GM21717 (cell line): ENCODE measurements around the gene PRKN.
A peak's percentile ranks its signal among the peaks of the same experiment; 100 is the strongest.

Source experiments
- ATAC-seq: cut with Tn5 transposase; IDR thresholded peaks from one replicate; pipeline ENCODE4 v1.9.1; 2021; ENCODE audit warnings: mild to moderate bottlenecking, moderate library complexity; ENCODE audit not compliant: unreplicated experiment

Gene PRKN

GRCh38 chr6:161444464-161444863 lies 1283.1 kb downstream of the PRKN start:
- ATAC-seq: no peak

GRCh38 chr6:161443848-161444247 lies 1283.7 kb downstream of the PRKN start:
- no peak for ATAC-seq

DNA sequence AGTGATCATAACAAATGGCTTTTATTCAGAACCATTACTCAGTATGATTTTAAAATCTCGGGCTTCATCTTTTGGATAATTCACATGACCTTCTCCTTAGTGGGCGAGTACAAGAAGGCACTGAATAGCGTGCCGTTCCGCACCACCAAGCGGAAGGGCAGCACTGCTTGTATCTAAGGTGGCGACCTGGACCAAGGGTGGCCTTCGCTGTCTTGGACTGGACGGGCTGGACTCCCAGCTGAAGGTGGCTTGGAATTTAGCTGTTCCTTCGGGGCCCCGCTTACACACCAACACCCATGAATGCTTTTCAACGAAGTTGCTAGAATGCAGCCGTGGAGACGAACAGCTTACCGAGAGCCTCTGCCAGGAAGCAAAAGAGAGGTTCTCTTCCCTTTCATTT lies 1285.1 kb downstream of the PRKN start:
- ATAC-seq: no peak

GRCh38 chr6:161440299-161440698 lies 1287.3 kb downstream of the PRKN start:
- no peak for ATAC-seq

DNA sequence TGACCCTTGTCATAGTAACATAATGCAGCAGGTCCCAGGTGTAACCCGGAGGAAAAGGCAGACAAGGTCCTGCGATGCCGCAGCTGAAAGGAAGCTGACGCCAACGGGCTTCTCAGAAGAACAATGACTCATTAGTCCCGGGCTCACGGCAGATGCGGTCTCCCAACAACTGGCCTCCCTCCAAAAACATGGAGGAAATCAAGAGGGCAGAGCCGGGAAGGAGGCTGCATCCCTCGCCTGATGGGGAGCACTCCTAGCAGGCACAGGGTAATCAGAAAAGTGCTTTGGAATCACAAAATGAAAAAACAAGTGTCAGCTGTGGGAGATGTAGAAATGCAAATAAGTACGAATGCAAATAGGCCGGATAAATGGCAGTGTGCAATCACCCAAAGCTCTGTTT lies 1288.5 kb downstream of the PRKN start:
- ATAC-seq: no peak

DNA sequence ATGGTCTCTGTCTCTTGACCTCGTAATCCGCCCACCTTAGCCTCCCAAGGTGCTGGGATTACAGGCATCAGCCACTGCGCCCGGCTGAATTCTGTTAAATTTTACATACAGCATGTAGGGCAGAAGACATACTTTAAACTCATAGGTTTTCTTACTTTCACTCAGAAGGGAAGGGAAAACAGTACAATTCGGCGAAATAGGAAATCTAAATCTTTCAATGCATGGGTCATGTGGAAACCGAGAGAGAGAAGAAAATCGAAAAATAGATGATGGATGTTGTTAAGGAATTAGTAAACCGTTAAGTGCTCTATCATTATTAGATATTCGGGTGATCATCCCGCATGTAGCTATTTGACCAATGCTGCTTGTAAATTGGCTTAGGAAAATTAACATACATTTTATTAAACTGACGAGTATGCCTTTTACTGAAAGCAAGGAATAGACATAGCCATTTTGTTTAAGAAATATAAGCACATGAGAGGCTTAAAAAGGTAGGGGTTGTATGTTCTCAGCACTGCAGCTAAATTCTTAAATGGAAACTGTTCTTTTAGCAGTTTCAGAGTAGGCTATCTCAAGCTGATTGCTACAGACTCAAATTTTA lies 1289.0 kb downstream of the PRKN start:
- no peak for ATAC-seq

GRCh38 chr6:161437851-161438250 lies 1289.7 kb downstream of the PRKN start:
- ATAC-seq: no peak

DNA sequence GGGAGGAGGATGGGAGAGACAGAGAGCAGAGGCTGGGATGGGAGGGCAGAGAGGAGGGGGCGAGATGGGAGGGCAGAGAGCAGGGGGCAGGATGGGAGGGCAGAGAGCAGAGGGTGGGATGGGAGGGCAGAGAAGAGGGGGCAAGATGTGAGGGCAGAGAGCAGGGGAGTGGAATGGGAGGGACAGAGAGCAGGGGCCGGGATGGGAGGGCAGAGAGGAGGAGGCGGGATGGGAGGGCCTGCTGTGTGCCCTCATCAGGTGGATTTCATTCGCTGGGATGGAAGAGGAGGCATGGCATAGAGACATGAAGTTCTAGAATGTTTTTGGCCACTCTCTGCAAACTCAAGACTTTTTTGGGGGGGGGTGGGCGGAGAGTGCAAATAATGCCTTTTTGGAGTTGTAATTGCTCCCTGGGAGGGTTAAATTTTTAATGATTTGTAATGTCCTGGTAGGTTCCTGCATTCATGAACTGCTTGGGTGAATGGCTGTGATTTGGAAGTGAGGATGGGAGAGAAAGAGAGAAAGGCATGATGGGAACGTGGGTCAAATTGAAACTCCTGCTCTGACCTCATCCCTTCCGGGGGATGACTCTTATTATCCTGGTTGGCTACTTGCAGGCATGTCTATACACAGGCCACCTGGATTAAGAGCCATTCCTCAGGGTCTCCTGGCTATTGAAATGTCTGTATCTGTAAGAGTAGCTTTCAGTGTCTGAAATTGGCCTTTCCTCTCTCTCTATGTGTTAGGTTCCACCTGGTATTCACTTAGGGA lies 1291.3 kb downstream of the PRKN start:
- peak; percentile 67 for ATAC-seq

GRCh38 chr6:161435748-161436070 lies 1291.9 kb downstream of the PRKN start:
- ATAC-seq: no peak

GRCh38 chr6:161434921-161435747 lies 1292.4 kb downstream of the PRKN start:
- ATAC-seq: no peak

DNA sequence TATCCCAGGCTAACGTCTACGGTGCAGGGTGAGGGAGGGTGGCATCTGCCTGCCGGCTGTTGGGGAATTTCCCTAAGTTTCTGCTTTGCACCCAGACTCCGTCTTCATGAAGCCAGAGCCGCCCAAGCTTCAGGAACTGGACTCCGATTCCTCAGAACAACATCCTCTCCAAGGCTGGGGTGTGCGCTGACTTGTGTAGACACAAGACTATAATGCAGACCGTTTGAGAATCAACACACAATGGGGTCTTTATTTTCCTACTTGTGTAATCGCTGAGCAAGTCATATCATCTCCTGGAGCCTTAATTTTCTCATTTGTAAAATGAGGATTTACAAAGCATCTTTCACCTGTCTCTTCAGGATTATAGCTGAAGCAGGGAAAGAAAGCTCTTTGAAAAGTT lies 1293.2 kb downstream of the PRKN start:
- ATAC-seq: no peak

- ATAC-seq: no peak
These were observed 1295.0 kb downstream of the PRKN start for GRCh38 chr6:161432546-161432945.

GRCh38 chr6:161429921-161430490 lies 1297.6 kb downstream of the PRKN start:
- no peak for ATAC-seq

DNA sequence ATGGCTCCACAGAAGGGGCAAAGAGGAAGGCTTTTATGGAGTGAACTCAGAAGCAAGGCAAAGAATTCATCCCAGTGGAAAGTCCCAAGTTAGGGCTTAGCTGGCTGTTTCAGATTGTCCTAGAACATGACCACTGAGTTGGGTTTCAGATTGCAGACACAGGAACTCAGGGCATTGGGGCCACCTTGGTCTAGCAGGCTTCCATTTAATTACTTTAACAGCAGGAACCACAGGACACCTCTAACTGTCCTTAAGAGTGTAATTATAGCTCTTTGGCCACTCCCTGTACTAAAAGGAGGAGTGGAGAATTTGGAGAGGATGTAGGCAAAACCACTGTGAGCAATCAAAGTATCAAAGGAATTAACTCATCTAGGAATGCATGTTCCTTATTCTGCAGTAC lies 1303.1 kb downstream of the PRKN start:
- ATAC-seq: no peak

DNA sequence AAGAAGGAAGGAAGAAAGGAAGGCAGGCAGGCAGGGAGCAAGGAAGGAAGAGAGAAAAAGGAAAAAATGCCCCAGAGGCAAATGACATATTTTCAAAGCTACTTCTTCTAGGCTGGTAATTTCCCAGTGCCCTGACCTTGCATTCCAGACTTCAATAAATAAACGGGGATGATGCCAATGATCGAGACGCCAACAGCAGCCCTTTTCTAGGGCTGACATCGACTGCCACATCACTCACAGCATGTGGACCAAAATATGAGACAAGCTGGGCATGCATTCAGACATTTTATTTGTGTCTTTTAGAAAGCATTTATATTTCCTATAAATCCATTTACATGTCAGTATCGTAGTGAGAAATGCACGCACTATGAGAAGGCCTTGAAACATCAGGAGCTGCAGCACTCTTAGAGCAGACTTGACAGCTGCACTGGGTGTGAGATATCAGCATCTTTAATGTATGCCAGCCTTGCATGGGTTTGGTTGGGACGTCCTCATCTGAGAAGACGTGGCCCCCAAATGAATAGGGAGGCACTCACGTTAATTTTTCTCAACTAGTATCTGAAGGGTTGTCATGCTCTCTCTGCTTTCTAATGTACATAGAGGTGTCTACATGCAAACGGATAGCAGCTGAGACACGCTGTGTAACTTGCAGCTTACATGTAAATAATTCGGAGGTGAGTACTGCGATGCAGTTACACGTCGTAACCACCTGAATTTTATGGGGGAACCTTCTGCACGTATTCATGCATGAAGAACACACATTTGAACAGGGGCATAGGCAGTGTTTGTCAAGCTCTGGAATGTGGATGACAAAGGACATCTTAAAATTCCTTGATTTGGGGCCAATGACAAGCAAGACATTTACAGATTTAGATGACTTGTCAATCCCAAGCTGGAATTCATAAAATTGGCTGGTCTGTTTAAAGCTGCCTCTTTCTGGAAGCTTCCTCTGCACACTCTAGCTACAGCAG lies 1304.6 kb downstream of the PRKN start:
- ATAC-seq: no peak

DNA sequence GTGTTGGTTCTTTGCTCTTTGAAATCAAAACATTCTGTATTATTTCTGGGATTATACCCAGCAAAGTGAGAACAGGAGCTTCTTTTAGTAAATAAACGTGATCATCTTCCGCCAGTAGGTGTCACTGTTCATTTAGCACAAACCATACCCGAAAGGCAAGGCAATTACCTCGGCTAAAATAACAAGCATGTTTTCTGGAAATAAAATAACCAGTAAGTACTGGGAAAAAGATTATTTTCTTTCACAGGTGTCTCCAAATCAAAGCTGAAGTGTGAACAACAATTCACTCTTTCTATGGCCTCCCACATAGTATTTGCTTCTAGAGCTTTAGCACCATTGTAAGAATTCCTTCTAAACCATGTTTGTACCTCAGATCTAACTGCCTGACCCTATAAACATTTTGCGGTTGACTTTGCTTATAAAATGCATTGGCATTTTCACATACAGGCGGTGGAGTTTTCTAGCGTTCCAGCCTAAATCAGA lies 1309.1 kb downstream of the PRKN start:
- no peak for ATAC-seq

DNA sequence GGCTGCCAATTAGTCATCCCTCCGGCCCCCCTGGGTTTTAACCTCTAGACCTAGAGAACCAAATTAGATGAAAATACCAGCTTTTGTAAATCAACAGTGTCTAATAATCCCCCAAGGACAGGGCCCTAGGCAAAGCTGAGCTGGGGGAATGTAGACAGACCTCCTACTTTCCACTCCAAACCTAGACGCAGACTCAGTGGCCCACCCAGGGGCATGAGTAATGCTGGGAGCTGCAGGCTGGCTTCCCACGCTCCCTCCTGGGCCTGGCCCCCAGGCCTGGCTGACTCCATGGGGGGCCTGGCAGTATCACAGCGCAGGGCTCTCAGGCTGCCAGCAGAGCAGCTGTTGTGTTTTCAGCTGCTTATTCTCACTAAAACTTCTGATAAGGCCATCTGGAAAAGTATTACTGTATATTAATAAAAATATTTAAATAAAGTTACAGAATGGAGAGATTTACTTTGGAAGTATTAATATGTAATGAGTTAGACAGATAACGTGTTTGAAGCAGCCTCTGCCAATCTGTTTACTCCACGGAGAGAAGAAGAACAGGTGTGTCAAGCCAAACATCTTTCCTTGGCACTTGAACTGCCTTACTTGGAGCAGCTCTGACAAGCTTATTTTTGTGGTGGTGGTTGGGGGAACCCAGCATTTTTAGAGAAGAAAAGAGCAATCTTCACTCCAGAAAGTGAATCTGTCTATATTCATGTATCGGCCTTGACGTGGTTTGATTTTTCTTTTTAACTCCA lies 1309.7 kb downstream of the PRKN start:
- ATAC-seq: no peak

DNA sequence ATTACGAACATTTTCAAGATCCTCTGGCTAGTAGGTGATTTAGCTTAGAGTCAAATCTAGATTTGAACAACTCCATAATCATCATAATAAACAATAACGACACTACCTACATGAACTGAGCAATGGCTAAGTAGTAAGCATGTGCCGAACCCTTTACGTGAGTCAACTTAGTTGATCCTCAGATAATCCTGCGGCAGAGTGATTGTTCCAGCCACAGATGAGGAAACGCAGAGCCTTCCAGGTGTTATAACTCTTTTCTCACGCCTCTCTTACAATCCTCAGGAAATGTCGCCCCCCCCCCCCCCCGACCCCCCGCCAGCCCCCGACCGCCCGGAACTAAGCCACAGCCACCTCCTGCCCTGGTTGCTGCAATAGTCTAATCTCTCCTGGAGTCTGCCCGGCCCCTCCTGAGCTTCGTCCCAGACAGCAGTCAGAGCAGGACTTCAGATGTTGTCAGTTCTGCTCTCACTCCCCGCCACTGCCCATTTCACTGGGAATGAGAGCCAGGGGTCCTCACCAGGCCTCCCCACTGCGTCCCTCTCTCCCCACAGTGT lies 1312.2 kb downstream of the PRKN start:
- no peak for ATAC-seq

DNA sequence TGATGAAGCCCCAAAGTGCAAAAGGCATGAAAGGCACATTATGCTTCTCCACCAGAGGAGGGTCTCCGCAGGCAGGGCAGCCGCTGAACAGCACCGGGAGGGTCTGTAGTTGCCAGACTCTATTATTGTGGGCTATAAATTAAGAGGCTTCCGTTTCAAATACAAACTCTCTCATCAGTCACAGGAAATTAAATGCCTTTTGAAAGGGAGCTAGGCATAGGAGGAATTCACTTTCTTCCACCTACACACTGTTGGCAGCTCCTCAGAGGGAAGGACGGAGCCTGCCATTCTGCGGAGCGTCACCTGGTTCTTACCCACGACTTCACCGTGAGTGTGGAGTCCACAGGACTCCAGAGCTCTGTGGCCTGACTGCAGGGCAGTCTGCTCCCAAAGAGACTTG lies 1312.9 kb downstream of the PRKN start:
- no peak for ATAC-seq
